Right lobe of liver (tissue), 6 donors: ENCODE measurements around the gene DES. TPM values are rescaled to one million over a fixed set of nuclear protein-coding genes. Genes with fewer than 3 reads are reported as not detected.
A peak's percentile ranks its signal among the peaks of the same experiment; 100 is the strongest.

Source experiments
- ATAC-seq, 4 donors: fragments of 200-7000 bp; cut with Tn5 transposase; one replicate each; pipeline ENCODE4 v1.9.1; 2020; ENCODE audit warnings: mild to moderate bottlenecking in 4 of 4, moderate library complexity in 4 of 4
- DNase-seq, 3 donors: peaks; one replicate each; pipeline ENCODE4 v3.0.0-alpha.2; 2020
- H3K27ac ChIP-seq, 3 donors: fragments of 200-600 bp; one replicate each; pipeline ENCODE4 v1.8.0; 2022
- H3K27me3 ChIP-seq, 2 donors: fragments of 200-600 bp; one replicate each; pipeline ENCODE4 v1.8.0; 2022
- H3K36me3 ChIP-seq, 4 donors: fragments of 200-600 bp; sonication (generic) in 1 of 4; one replicate each; pipeline versions ENCODE4 v1.5.1 to v1.8.0; 2017 to 2022; ENCODE audit warnings: control low read depth in 1 of 4
- H3K4me1 ChIP-seq, 4 donors: fragments of 200-600 bp; sonication (generic) in 1 of 4; one replicate each; pipeline versions ENCODE4 v1.5.1 to v1.8.0; 2017 to 2022; ENCODE audit warnings: control low read depth in 1 of 4
- H3K4me3 ChIP-seq, 3 donors: fragments of 200-600 bp; one replicate each; pipeline ENCODE4 v1.8.0; 2022
- H3K9me3 ChIP-seq, 4 donors: fragments of 200-600 bp; sonication (generic) in 1 of 4; one replicate each; pipeline versions ENCODE4 v1.5.1 to v1.8.0; 2017 to 2022; ENCODE audit warnings: control low read depth in 1 of 4
- POLR2A ChIP-seq: fragments of 450-650 bp; IDR thresholded peaks from one replicate; pipeline ENCODE4 v1.6.1; 2017; ENCODE audit warnings: antibody characterized with exemption, mild to moderate bottlenecking
- WGBS: methylation state at CpG from one replicate; pipeline ENCODE4 v1.1.6; 2018; ENCODE audit warnings: low coverage, low lambda C conversion rate; ENCODE audit not compliant: insufficient coverage; ENCODE audit errors: missing lambda C conversion rate; 5-methylcytosine and 5-hydroxymethylcytosine counted together
- intact Hi-C, 2 donors: fragments of 100-400 bp; cut with DNase I; formaldehyde crosslinking; loops; one replicate each; pipeline versions ENCODE4 v1.11.2 to v1.14.1; 2022
- total RNA-seq, 6 experiments: library from RNA; depleted of rRNA in 2 of 6; stranded (reverse); fragments of >200 nt in 2 of 6; fragmentation: NEBNext Ultra II Directional in 3 of 6; extraction: Animal tissue kit (Norgen Biotek cat#: 25700) in 3 of 6; gene quantifications; one replicate each; pipeline versions ENCODE4 v1.1.0 to v1.2.4, GENCODE V29; 2016 to 2023
- TF ChIP-seq, protein P1 (sequence below), 4 donors: fragments of 200-600 bp in 3 of 4; fragments of 450-650 bp in 1 of 4; IDR thresholded peaks; one replicate each; pipeline versions ENCODE4 v1.5.1 to v1.8.0; 2016 to 2022; ENCODE audit warnings: antibody characterized with exemption in 4 of 4, mild to moderate bottlenecking in 2 of 4
- donor health status: DM: no; HTN: yes; CAD: no.
- donor health status: DM: no; HTN: no; CAD: no.
- donor health status: DM: no; HTN: no; CAD: no.
- donor health status: DM: no; HTN: yes; CAD: no.
- donor health status: DM: no; HTN: yes; CAD: no.

The DES gene
- total RNA-seq, 6 experiments from 2014 or later, result 1.2 to 25.6 (median 2.5) TPM

DNA sequence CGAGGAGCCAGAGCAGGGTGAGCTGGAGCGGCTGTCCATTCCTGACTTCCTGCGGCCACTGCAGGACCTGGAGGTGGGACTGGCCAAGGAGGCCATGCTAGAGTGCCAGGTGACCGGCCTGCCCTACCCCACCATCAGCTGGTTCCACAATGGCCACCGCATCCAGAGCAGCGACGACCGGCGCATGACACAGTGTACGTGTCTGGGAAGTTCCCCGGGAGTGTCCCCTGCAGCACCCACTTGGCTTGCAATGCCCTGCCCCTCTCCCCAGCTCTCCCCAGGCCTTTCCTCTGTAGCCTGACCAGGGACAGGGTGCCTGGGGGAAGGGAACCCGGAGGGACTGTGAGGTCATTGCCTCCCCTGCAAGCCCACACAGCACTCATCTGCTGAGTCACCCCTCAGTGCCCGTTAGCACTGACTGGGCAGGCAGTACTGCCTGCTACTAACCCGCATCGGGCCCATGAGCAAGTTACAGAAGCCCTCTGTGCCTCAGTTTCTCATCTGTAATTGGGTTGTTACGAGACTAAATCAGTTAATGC lies 51.1 kb downstream of the DES start:
- intact Hi-C loops, result no loop called here
- H3K36me3 ChIP-seq, result no peaks in the 10 kb centered on the region
- no peaks in the 10 kb centered on the region for H3K9me3 ChIP-seq
- no peaks in the 10 kb centered on the region for H3K4me1 ChIP-seq
- ATAC-seq (peak in 1 of 4 donors; percentile 22), DNase-seq (no peak)
- TF ChIP-seq POLR2A, result no peak
- TF ChIP-seq, protein P1, sequence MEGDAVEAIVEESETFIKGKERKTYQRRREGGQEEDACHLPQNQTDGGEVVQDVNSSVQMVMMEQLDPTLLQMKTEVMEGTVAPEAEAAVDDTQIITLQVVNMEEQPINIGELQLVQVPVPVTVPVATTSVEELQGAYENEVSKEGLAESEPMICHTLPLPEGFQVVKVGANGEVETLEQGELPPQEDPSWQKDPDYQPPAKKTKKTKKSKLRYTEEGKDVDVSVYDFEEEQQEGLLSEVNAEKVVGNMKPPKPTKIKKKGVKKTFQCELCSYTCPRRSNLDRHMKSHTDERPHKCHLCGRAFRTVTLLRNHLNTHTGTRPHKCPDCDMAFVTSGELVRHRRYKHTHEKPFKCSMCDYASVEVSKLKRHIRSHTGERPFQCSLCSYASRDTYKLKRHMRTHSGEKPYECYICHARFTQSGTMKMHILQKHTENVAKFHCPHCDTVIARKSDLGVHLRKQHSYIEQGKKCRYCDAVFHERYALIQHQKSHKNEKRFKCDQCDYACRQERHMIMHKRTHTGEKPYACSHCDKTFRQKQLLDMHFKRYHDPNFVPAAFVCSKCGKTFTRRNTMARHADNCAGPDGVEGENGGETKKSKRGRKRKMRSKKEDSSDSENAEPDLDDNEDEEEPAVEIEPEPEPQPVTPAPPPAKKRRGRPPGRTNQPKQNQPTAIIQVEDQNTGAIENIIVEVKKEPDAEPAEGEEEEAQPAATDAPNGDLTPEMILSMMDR (IDR thresholded peaks at IDR 0.05), result no peak
- H3K4me3 ChIP-seq, result no peak overlapping the region
- no CpG with 5 or more reads among the region's 16 CpGs for WGBS
- H3K27me3 ChIP-seq, result no peaks in the 10 kb centered on the region
- H3K27ac ChIP-seq, result no peak overlapping the region

GRCh38 chr2:219470429-219470828 lies 52.3 kb downstream of the DES start:
- no peak for DNase-seq
- TF ChIP-seq, protein P1 (IDR thresholded peaks at IDR 0.05), result no peak
- TF ChIP-seq POLR2A, result no peak
- no peaks in the 10 kb centered on the region for H3K4me1 ChIP-seq
- ATAC-seq, result peak in 1 of 4 donors; percentile 29
- no peak overlapping the region for H3K27ac ChIP-seq
- intact Hi-C loops, result loop anchor here in 1 of 2 donors (10.0 kb wide), 1 partner anchor 64 kb away; no protein-coding TSS in a partner anchor
- no peaks in the 10 kb centered on the region for H3K9me3 ChIP-seq
- H3K4me3 ChIP-seq, result no peak overlapping the region
- H3K36me3 ChIP-seq, result no peaks in the 10 kb centered on the region
- H3K27me3 ChIP-seq, result no peaks in the 10 kb centered on the region
- 38% methylated on average over 3 of the region's 4 CpGs for WGBS

GRCh38 chr2:219471476-219472371 lies 53.5 kb downstream of the DES start:
- WGBS, result 64% methylated on average over 2 of the region's 22 CpGs
- DNase-seq, result no peak
- no peaks in the 10 kb centered on the region for H3K9me3 ChIP-seq
- no peak overlapping the region for H3K27ac ChIP-seq
- TF ChIP-seq, protein P1 (IDR thresholded peaks at IDR 0.05), result no peak
- no peak for TF ChIP-seq POLR2A
- H3K4me3 ChIP-seq, result no peak overlapping the region
- H3K27me3 ChIP-seq, result no peaks in the 10 kb centered on the region
- H3K36me3 ChIP-seq, result no peaks in the 10 kb centered on the region
- no peak for ATAC-seq
- intact Hi-C loops, result loop anchor here in 1 of 2 donors (10.0 kb wide), 1 partner anchor 63 kb away; no protein-coding TSS in a partner anchor
- no peaks in the 10 kb centered on the region for H3K4me1 ChIP-seq

DNA sequence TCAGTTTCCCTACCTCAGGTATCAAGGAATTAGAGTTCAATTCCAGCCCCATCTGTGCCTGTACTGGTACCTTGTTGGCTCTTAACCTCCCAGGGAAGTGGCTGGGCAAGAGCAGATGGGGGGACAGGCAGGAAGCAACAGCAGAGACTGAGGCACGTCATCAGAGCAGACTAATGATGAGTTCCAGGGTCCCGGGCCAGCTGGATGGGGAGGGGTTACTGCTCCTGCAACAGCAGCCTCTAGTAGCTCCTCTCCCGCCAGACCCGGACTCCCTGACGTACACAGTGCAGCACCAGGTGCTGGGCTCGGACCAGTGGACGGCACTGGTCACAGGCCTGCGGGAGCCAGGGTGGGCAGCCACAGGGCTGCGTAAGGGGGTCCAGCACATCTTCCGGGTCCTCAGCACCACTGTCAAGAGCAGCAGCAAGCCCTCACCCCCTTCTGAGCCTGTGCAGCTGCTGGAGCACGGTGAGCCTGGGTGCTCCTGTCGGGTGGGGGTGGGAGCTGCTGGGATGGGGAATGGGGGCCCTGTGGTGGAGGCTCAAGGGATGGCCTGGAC lies 54.5 kb downstream of the DES start:
- intact Hi-C loops, result loop anchor here in 1 of 2 donors (10.0 kb wide), 1 partner anchor 62 kb away; no protein-coding TSS in a partner anchor
- Histone ChIP-seq H3K9me3 (no peaks in the 10 kb centered on the region), H3K36me3 (no peaks in the 10 kb centered on the region), H3K4me1 (no peaks in the 10 kb centered on the region), H3K4me3 (no peak overlapping the region), H3K27me3 (no peaks in the 10 kb centered on the region), H3K27ac (no peak overlapping the region)
- DNase-seq (no peak), ATAC-seq (no peak)
- WGBS, result 100% methylated on average over 1 of the region's 12 CpGs
- TF ChIP-seq, protein P1 (IDR thresholded peaks at IDR 0.05), result no peak
- no peak for TF ChIP-seq POLR2A
